ENCODE measurements around the gene SLC2A4.

- TF ChIP-seq CTCF (conservative IDR thresholded peaks at IDR 0.05) (no peak), ZFX (IDR thresholded peaks at IDR 0.05) (no peak)
These were observed 14.0 kb downstream of the SLC2A4 start for GRCh38 chr17:7295230-7296180.
